Activated naive CD8-positive, alpha-beta T cell treated with anti-CD3 and anti-CD28 coated beads, Interleukin-2, amount 10 ng/mL, durations not matched to agents 7 days and 5 days (primary cell): ENCODE data around the gene PCBP1. TPM values are rescaled to one million over a fixed set of nuclear protein-coding genes. Genes with fewer than 3 reads are reported as not detected.
A peak's percentile ranks its signal among the peaks of the same experiment; 100 is the strongest.
"Not testable (repeated sequence)": the region's sequence is repeated elsewhere in the genome, so short reads cannot be mapped to it uniquely, and the experiment has no call there.

Source experiments
- ATAC-seq: fragments of 150-1000 bp; cut with Tn5 transposase; one replicate; pipeline ENCODE4 v1.10.0; 2021; ENCODE audit warnings: low read depth, moderate library complexity
- POLR2A ChIA-PET: fragments of 350-600 bp; sonication (Branson Sonifier 250); formaldehyde crosslinking; loops from one replicate; lab custom pipeline; 2021; ENCODE audit warnings: antibody characterized with exemption; lab: Charles Lee
- DNase-seq: peaks from one replicate; pipeline ENCODE4 v3.0.0; 2021
- H3K27ac Mint-ChIP-seq: one replicate; pipeline ENCODE4 v1.8.0; 2022; ENCODE audit warnings: mild to moderate bottlenecking, mixed read lengths
- H3K27me3 Mint-ChIP-seq: one replicate; pipeline ENCODE4 v1.8.0; 2022; ENCODE audit warnings: mild to moderate bottlenecking, moderate library complexity, mixed read lengths
- H3K36me3 Mint-ChIP-seq: one replicate; pipeline ENCODE4 v1.8.0; 2021; ENCODE audit warnings: mild to moderate bottlenecking, mixed read lengths
- H3K4me1 Mint-ChIP-seq: one replicate; pipeline ENCODE4 v1.8.0; 2021; ENCODE audit warnings: mixed read lengths
- H3K4me3 Mint-ChIP-seq: one replicate; pipeline ENCODE4 v1.8.0; 2022; ENCODE audit warnings: mild to moderate bottlenecking, moderate library complexity, mixed read lengths
- H3K9me3 Mint-ChIP-seq: one replicate; pipeline ENCODE4 v1.8.0; 2021; ENCODE audit warnings: mixed read lengths
- total RNA-seq, 2 experiments: library from RNA; stranded (reverse); gene quantifications; one replicate each; pipeline ENCODE4 v1.2.3, GENCODE V29; 2021

Gene PCBP1
- total RNA-seq, 2 experiments from 2014 or later, result 459 to 467 TPM

DNA sequence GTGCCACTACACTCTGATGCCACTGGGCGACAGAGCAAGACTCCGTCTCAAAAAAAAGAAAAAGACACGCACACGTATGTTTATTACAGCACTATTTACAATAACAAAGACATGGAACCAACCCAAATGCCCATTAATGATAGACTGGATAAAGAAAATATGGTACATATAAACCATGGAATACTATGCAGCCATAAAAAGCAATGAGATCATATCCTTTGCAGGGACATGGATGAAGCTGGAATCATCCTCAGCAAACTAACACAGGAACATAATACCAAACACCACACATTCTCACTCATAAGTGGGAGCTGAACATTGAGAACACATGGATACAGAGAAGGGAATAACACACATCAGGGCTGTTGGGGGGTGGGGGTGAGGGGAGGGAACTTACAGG, 32.0 kb upstream of the PCBP1 start:
- not testable (repeated sequence) for H3K27ac Mint-ChIP-seq, DNase-seq, H3K4me3 Mint-ChIP-seq, ATAC-seq, H3K9me3 Mint-ChIP-seq, H3K27me3 Mint-ChIP-seq, H3K4me1 Mint-ChIP-seq
- POLR2A ChIA-PET, result interaction anchor here (0.6 kb wide), 1 partner anchor 186 kb away, joined by 8 read pairs; no protein-coding TSS in a partner anchor
- peaks cover 38% of the 10 kb centered on the region for H3K36me3 Mint-ChIP-seq

DNA sequence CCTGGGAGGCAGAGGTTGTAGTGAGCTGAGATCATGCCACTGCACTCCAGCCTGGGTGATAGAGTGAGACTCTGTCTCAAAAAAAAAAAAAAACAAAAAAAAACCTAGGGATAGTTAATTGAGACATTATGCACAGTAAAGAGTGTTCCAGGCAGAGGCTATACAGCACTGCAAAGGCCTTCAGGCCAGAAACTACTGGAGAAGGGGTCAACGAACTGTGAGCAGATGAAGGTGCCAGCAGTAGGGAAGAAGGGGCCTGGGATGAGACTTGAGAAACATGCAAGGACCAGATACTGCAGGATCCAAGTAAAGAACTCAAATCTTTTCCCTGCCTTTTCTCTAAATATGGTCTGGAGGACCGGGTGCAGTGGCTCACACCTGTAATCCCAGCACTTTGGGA, 26.0 kb upstream of the PCBP1 start:
- no peak overlapping the region for H3K4me3 Mint-ChIP-seq
- H3K9me3 Mint-ChIP-seq, result no peaks in the 10 kb centered on the region
- DNase-seq, result no peak
- ATAC-seq, result no peak
- peaks cover 11% of the 10 kb centered on the region for H3K4me1 Mint-ChIP-seq
- no peak overlapping the region for H3K27ac Mint-ChIP-seq
- H3K36me3 Mint-ChIP-seq, result peaks cover 22% of the 10 kb centered on the region
- POLR2A ChIA-PET, result no interaction called here
- H3K27me3 Mint-ChIP-seq, result no peaks in the 10 kb centered on the region

DNA sequence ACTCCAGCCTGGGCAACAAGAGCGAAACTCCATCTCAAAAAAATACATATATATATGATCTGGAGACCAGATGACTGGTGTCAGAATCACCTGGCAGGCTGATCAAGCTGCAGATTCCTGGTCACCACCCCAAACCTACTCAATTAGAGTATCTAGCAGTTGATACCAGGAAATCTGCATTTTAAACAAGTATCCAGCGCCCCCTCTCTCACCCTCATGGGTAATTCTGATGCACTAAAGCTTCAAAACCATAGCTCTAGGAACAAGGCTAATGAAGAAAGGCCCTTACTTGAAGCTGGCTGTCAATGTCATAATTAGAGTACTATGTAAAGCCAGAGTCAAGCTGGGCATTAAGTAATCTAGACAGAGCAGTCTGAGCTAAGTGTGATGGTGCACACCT, 25.0 kb upstream of the PCBP1 start:
- H3K9me3 Mint-ChIP-seq, result no peaks in the 10 kb centered on the region
- no peak overlapping the region for H3K27ac Mint-ChIP-seq
- POLR2A ChIA-PET, result interaction anchor here (0.7 to 1.7 kb wide), 3 partner anchors 80 to 149 kb away, joined by 4 to 5 read pairs (median 4); no protein-coding TSS in a partner anchor
- no peak overlapping the region for H3K4me3 Mint-ChIP-seq
- no peak for DNase-seq
- H3K36me3 Mint-ChIP-seq, result peaks cover 29% of the 10 kb centered on the region
- no peaks in the 10 kb centered on the region for H3K27me3 Mint-ChIP-seq
- ATAC-seq, result no peak
- peaks cover 13% of the 10 kb centered on the region for H3K4me1 Mint-ChIP-seq

DNA sequence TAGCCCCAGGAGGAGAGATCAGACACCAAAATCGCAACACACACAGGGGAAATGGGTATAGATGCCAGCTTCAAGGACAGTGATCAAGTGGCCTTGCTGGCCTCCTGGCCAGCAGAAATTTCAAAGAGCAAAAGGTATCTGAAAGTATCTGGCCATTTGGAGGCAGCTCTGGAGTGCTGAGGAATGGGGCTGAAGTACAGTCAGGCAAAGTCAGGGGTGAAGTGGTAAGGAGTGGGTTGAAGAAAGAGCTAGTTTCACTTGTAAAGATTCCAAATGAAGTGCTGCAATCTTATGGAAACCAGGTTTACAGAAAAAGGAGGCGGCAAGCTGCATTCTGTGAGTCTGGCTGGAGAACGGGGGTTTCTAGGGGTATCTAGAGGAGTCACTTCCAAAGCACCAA, 19.2 kb upstream of the PCBP1 start:
- POLR2A ChIA-PET, result interaction anchor here (0.7 to 7.7 kb wide), 11 partner anchors 17 to 238 kb away, joined by 3 to 90 read pairs (median 9); partner anchors contain the start of genes MXD1 and PCBP1
- Mint-ChIP-seq H3K36me3 (peaks cover 23% of the 10 kb centered on the region), H3K4me1 (peaks cover 41% of the 10 kb centered on the region), H3K27me3 (no peaks in the 10 kb centered on the region), H3K27ac (peak overlapping the region; percentile 96), H3K9me3 (no peaks in the 10 kb centered on the region), H3K4me3 (peak overlapping the region; percentile 62)
- DNase-seq (no peak), ATAC-seq (no peak)

DNA sequence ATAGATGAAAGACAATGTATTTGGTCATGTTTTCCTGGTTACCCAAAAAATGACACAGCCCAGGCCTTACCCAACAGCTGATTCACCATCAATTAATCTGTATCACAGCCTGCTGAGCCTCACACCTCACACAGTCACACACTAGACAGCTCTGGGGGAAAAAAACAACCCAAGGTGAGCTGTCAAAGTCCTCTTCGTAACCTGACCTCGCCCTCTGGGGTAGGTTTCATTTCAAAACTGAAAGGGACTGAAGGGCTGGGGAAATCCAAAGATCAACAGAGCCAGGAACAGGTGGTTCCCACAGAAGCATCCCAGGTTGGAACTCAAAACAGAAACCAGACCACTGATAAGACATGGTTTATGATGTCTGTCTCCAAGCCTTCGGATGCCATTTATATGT, 18.2 kb upstream of the PCBP1 start:
- Mint-ChIP-seq H3K9me3 (no peaks in the 10 kb centered on the region), H3K4me3 (peak overlapping the region; percentile 62)
- POLR2A ChIA-PET, result interaction anchor here (0.7 to 7.7 kb wide), 17 partner anchors 9 to 239 kb away, joined by 3 to 90 read pairs (median 5); partner anchors contain the start of genes MXD1 and PCBP1

DNA sequence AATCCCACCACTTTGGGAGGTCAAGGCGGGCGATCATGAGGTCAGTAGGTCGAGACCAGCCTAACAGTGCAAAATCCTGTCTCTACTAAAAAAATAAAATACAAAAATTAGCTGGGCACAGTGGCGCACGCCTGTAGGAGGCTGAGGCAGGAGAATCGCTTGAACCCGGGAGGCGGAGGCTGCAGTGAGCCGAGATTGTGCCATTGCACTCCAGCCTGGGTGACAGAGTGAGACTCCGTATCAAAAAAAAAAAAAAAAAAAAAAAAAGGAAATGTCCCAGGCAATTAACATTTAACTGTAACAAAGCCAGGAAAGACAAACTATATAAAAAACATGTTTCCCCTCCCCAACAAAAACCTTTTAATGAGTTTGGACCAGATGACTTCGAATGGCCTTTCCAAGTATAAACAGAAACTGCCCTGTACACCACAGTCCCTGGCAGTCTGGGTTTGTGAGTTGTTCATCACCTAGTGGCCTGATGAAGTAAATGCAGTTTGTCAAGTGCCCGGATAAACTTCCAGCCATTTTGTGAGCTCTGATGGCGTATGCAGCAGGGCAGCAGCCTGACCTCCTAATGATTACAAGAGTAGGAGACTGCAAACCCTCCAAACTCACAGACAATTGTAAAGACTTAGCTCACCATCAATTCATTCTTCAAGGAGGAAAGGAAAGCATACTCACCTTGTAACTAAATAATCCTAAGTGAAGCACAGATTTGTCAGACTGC, 16.6 kb upstream of the PCBP1 start:
- H3K27me3 Mint-ChIP-seq, result no peaks in the 10 kb centered on the region
- no peak for DNase-seq
- peaks cover 40% of the 10 kb centered on the region for H3K4me1 Mint-ChIP-seq
- H3K27ac Mint-ChIP-seq, result peak overlapping the region; percentile 96
- H3K4me3 Mint-ChIP-seq, result peak overlapping the region; percentile 77
- ATAC-seq, result peak; percentile 76
- peaks cover 26% of the 10 kb centered on the region for H3K36me3 Mint-ChIP-seq
- no peaks in the 10 kb centered on the region for H3K9me3 Mint-ChIP-seq
- POLR2A ChIA-PET, result interaction anchor here (0.6 to 7.7 kb wide), 13 partner anchors 14 to 223 kb away, joined by 3 to 90 read pairs (median 5); partner anchors contain the start of genes C2orf42, MXD1, PCBP1 and SNRPG

More for the DNA sequence above, 18.2 kb upstream of the PCBP1 start:
- peaks cover 27% of the 10 kb centered on the region for H3K36me3 Mint-ChIP-seq
- H3K27me3 Mint-ChIP-seq, result no peaks in the 10 kb centered on the region
- peak; percentile 88 for ATAC-seq
- peaks cover 44% of the 10 kb centered on the region for H3K4me1 Mint-ChIP-seq
- H3K27ac Mint-ChIP-seq, result peak overlapping the region; percentile 96
- DNase-seq, result peak; percentile 45

DNA sequence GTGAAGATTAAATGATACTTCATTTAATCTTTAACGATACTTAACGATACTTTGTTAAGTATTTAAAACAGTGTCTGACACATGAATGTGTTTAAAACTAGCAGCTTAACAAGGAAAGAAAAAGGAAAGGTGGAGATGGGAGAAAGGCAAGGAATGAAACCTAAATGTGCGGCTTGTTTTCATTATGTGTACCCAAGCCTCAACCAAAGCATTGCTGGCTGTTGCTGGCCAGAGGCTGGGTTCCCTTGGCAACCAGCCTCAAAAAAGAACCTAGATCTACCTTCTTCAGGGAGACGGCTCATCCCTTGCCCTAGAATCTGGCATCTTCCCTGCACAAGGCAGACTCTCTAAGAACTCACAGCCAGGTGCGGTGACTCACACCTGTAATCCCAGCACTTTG, 13.8 kb upstream of the PCBP1 start:
- POLR2A ChIA-PET, result interaction anchor here (0.7 to 7.7 kb wide), 3 partner anchors 12 to 387 kb away, joined by 3 to 90 read pairs (median 84); partner anchors contain the start of genes MXD1 and PCBP1
- H3K9me3 Mint-ChIP-seq, result no peaks in the 10 kb centered on the region
- peaks cover 24% of the 10 kb centered on the region for H3K36me3 Mint-ChIP-seq
- no peaks in the 10 kb centered on the region for H3K27me3 Mint-ChIP-seq
- ATAC-seq (no peak), DNase-seq (no peak)
- H3K4me3 Mint-ChIP-seq, result no peak overlapping the region
- H3K27ac Mint-ChIP-seq, result no peak overlapping the region
- H3K4me1 Mint-ChIP-seq, result peaks cover 39% of the 10 kb centered on the region

DNA sequence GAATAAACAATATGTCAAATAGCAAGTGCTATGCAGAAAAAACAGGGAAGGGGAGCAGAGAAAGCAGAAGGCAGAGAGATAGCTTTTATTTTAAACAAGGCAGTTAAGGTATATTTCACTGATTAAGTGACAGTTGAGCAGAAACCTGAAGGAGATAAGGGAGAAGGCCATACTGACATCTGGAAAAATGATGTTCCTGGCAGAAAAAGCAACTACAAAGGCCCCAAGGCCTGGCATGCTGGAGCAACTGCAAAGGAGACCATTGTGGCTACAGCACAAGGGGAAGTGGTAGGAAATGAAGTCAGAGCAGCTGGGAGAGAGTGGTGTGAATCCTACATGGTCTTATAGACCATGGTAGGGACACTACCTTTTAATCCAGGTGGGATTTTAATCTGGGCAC, 8.9 kb upstream of the PCBP1 start:
- POLR2A ChIA-PET, result interaction anchor here (1.0 to 2.0 kb wide), 4 partner anchors 9 to 164 kb away, joined by 3 to 6 read pairs (median 4); partner anchors contain the start of gene MXD1
- peaks cover 43% of the 10 kb centered on the region for H3K36me3 Mint-ChIP-seq
- H3K27ac Mint-ChIP-seq, result peak overlapping the region; percentile 63
- no peaks in the 10 kb centered on the region for H3K9me3 Mint-ChIP-seq
- H3K4me1 Mint-ChIP-seq, result peaks cover 37% of the 10 kb centered on the region
- DNase-seq (no peak), ATAC-seq (no peak)
- no peaks in the 10 kb centered on the region for H3K27me3 Mint-ChIP-seq
- H3K4me3 Mint-ChIP-seq, result peak overlapping the region; percentile 41

DNA sequence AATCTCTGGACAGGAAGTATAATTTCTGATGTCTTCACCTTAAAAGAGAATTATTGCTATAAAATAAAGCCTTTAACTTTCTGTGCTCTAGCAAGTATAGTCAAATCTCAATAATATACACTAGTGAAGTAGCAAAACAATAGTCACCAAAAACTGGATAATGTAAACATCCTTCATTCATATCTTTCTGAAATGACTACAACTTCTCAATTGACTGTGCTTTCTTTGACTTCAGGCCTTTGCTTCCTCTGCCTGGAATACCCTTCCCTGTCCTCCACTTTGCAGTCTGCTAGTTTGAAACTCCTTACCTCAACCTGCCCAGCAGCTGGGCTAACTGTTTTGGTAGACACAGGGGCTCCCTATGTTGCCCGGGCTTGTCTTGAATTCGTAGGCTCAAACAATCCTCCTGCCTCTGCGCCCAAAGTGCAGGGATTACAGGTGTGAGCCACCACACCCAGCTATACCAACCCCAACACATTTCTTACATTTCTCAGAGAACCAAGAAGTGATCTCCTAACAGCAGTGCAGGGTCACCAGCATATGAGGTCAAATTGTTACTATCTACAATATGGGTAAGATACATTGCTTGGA, 6.6 kb upstream of the PCBP1 start:
- peaks cover 53% of the 10 kb centered on the region for H3K4me1 Mint-ChIP-seq
- H3K4me3 Mint-ChIP-seq, result no peak overlapping the region
- peak overlapping the region; percentile 37 for H3K27ac Mint-ChIP-seq
- no peaks in the 10 kb centered on the region for H3K27me3 Mint-ChIP-seq
- peaks cover 39% of the 10 kb centered on the region for H3K36me3 Mint-ChIP-seq
- no peaks in the 10 kb centered on the region for H3K9me3 Mint-ChIP-seq
- DNase-seq, result no peak
- POLR2A ChIA-PET, result interaction anchor here (0.7 to 8.9 kb wide), 3 partner anchors 9 to 241 kb away, joined by 4 to 90 read pairs (median 4); partner anchors contain the start of gene MXD1
- no peak for ATAC-seq

DNA sequence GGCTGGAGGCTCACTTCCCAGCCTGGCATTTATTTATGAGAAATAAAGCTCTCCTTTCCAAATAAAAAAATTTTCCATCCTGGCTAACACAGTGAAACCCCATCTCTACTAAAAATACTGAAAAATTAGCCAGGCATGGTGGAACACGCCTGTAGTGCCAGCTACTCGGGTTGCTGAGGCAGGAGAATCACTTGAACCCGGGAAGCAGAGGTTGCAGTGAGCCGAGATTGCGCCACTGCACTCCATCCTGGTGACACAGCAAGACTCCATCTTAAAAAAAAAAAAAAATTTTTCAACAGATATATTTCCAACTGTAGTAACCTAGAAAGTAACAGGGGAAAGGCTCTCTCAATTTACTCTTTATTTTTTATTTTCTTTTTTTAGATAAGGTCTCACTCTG, 6.1 kb upstream of the PCBP1 start:
- no peak overlapping the region for H3K27ac Mint-ChIP-seq

DNA sequence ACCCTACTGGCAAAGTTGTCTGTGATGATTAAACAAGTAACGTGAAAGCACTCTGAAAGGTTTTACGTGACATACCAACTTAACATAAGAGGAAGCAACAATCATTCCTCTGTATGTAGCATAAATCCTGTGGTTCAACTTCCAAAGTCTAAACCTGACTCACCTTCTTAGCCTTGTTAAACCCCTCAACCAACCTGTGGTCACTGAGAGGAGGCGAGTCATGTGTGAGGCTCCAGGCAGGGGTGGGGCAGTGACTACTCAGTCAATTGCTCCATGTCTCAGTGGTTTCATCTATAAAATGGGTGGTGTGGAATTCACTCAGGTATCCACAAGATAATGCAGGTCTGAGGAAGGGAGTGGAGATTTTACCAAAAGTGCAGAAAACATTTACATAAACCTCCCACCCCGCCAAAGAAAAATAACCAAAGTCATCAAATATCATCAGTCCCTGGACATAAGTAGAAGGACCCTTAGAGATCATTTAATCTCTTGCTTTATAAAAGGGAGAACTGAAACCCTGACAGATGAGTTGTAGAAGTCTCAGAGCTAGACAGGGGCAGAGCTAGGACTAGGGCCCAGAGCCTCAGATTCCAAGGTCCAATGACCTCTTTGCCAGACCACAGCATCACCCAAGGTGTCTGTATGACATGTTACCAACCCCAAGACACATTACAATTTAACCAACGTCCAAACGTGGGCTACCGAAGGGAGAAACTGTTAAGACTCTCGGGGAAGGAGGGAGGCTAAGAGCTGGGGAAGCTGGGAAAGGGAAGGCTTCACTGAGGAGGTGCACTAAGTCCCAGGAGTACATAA, 3.7 kb upstream of the PCBP1 start:
- Mint-ChIP-seq H3K4me1 (peaks cover 44% of the 10 kb centered on the region), H3K9me3 (no peaks in the 10 kb centered on the region), H3K36me3 (peaks cover 38% of the 10 kb centered on the region), H3K27ac (peak overlapping the region; percentile 86), H3K4me3 (peak overlapping the region; percentile 80), H3K27me3 (no peaks in the 10 kb centered on the region)
- DNase-seq, result no peak
- ATAC-seq, result no peak
- POLR2A ChIA-PET, result interaction anchor here (2.8 to 13.8 kb wide), 3 partner anchors 12 to 169 kb away, joined by 14 to 444 read pairs (median 90); partner anchors contain the start of gene MXD1

More for the DNA sequence above, 6.1 kb upstream of the PCBP1 start:
- POLR2A ChIA-PET, result interaction anchor here (0.7 to 8.9 kb wide), 4 partner anchors 10 to 242 kb away, joined by 4 to 90 read pairs (median 9); partner anchors contain the start of gene MXD1
- Mint-ChIP-seq H3K36me3 (peaks cover 35% of the 10 kb centered on the region), H3K9me3 (no peaks in the 10 kb centered on the region), H3K4me1 (peaks cover 54% of the 10 kb centered on the region), H3K4me3 (no peak overlapping the region), H3K27me3 (no peaks in the 10 kb centered on the region)
- ATAC-seq, result no peak
- DNase-seq, result no peak

DNA sequence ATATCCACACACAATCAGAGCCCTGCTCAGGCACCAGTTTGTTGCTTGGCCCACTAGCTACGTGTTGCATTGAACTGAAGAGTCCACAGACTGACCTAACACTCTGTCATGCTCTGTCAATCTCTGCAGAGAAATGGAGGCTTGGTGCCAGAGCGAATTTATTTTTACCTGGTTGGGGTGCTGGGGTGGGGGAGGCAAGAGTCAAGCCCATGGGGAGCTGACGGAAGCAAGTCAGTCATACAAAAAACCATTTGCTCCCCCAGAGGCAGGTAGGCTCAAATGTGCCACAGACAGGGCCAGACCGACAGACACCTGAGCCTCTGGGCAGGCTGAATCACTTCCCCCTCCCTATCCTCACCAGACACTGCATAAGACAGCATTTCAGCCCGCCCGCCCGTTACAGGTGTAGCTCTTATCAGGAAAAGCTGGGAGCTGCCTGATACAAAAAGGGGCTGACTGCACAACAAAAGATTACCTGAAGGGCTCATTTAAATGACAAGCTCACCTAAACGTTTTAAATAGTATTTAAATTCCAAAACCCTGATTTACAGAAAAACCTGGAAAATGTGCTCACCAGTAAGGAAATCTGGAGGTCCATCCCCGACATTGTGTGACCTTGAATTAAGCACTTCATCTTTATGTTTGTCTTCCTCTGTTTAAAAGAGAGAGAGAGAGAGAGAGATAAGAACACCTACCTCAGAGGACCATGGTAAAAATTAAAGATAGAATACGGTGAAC, 2.1 kb upstream of the PCBP1 start:
- ATAC-seq (peak; percentile 27), DNase-seq (peak; percentile 57)
- H3K27ac Mint-ChIP-seq, result peak overlapping the region; percentile 98
- peak overlapping the region; percentile 91 for H3K4me3 Mint-ChIP-seq
- POLR2A ChIA-PET, result interaction anchor here (0.7 to 13.8 kb wide), 15 partner anchors 9 to 191 kb away, joined by 3 to 444 read pairs (median 9); partner anchors contain the start of genes C2orf42, MXD1, PCYOX1 and SNRNP27
- H3K36me3 Mint-ChIP-seq, result peaks cover 40% of the 10 kb centered on the region
- no peaks in the 10 kb centered on the region for H3K9me3 Mint-ChIP-seq
- peaks cover 37% of the 10 kb centered on the region for H3K4me1 Mint-ChIP-seq
- H3K27me3 Mint-ChIP-seq, result no peaks in the 10 kb centered on the region
